Activated CD4-positive, CD25-positive, alpha-beta regulatory T cell treated with anti-CD3 and anti-CD28 coated beads, Interleukin-2, amount 50 U/mL, for 16 hours (primary cell): Measurements from ENCODE around the gene SPRTN.

Experiments
- DNase-seq: peaks from one replicate; pipeline ENCODE4 v3.0.0-alpha.2; 2020; ENCODE audit warnings: low read depth, low spot score

SPRTN gene

GRCh38 chr1:231376875-231377549 lies 38.9 kb downstream of the SPRTN start:
- DNase-seq = no peak

- DNase-seq = no peak
Observed at GRCh38 chr1:231381729-231382128, 43.6 kb downstream of the SPRTN start.

GRCh38 chr1:231382426-231382825 lies 44.3 kb downstream of the SPRTN start:
- DNase-seq = no peak

GRCh38 chr1:231383159-231383860 lies 45.2 kb downstream of the SPRTN start:
- DNase-seq = no peak

- DNase-seq = no peak
Observed at GRCh38 chr1:231384696-231385415, 46.8 kb downstream of the SPRTN start.

GRCh38 chr1:231385416-231385748 lies 47.3 kb downstream of the SPRTN start:
- DNase-seq = no peak

- no peak for DNase-seq
Observed at GRCh38 chr1:231386466-231386865, 48.4 kb downstream of the SPRTN start.

GRCh38 chr1:231387770-231388669 lies 49.9 kb downstream of the SPRTN start:
- DNase-seq = no peak

GRCh38 chr1:231390071-231390470 lies 52.0 kb downstream of the SPRTN start:
- DNase-seq = no peak

GRCh38 chr1:231392389-231393131 lies 54.5 kb downstream of the SPRTN start:
- DNase-seq = no peak

GRCh38 chr1:231393668-231394067 lies 55.6 kb downstream of the SPRTN start:
- DNase-seq = no peak

- DNase-seq = no peak
Observed at GRCh38 chr1:231395076-231395997, 57.2 kb downstream of the SPRTN start.

- no peak for DNase-seq
Observed at GRCh38 chr1:231395998-231396390, 57.9 kb downstream of the SPRTN start.

- DNase-seq = no peak
Observed at GRCh38 chr1:231396643-231397042, 58.5 kb downstream of the SPRTN start.

GRCh38 chr1:231397886-231398671 lies 60.0 kb downstream of the SPRTN start:
- no peak for DNase-seq

GRCh38 chr1:231401478-231401877 lies 63.4 kb downstream of the SPRTN start:
- DNase-seq = no peak

GRCh38 chr1:231404318-231404717 lies 66.2 kb downstream of the SPRTN start:
- no peak for DNase-seq
